ENCODE results near the gene C16orf74. TPM values are rescaled to one million over a fixed set of nuclear protein-coding genes. Genes with fewer than 3 reads are reported as not detected.

Gene C16orf74
- total RNA-seq, 4 donors from 2014 or later, result 0.27 to 7.0 TPM; not detected in 2

DNA sequence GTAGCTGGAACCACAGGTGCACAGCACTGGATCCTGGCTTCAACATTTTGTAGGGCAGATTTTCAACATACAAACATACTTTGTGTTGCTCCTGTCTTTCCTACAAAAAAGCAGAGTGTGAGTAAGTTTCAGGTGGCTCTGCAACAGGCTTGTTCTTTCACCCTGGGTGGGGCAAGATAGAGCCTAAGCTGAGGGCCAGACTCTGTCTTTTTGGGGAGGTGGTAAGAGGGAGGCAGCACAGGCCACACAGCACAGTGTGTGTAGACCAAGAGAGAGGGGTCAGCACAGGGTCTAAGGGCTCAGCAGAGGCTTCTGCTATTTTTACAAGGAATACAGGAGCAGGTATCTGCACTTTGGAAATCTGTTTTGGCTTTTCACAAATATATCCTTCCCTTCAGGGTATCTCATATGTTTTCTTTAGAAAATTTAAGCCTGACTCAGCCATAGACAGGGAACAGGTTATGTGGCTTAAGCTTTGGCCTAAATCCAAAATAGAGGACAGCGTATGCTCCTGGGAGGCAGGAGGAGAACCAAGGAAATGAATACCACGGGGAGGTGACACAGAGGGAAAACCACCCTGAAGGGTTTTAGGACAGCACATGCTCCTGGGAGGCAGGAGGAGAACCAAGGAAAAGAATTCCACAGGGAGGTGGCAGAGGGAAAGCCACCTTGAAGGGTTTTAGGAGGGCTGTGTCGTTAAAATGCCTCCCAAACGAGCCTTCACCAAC lies 26.9 kb upstream of the C16orf74 start:
- H3K27ac ChIP-seq, result no peak overlapping the region
- WGBS, 2 donors (ENCODE audit: low coverage in 1 of 2), result 64% methylated on average over 4 of the region's 4 CpGs; no CpG with 5 or more reads in 1 of the 2 donors
- in situ Hi-C loops (cut with MboI; ENCODE audit: low pct_ligation_motif_present in 1 of 4, low pct_unique_long_range_greater_than_20kb in 1 of 4, low sequenced_read_pairs in 3 of 4) (no loop called here), intact Hi-C loops (cut with DNase I; ENCODE audit: low total_unique reads) (no loop called here)
- peaks cover 0 to 26% (median 11%) of the 10 kb centered on the region in 4 donors for H3K36me3 ChIP-seq
- H3K9me3 ChIP-seq, result no peaks in the 10 kb centered on the region
- TF ChIP-seq POLR2A (IDR thresholded peaks at IDR 0.05), result no peak
- no peak for TF ChIP-seq POLR2AphosphoS5 (IDR thresholded peaks at IDR 0.05)
- TF ChIP-seq EP300 (IDR thresholded peaks at IDR 0.05; ENCODE audit: low read depth), result no peak
- TF ChIP-seq, protein P1, sequence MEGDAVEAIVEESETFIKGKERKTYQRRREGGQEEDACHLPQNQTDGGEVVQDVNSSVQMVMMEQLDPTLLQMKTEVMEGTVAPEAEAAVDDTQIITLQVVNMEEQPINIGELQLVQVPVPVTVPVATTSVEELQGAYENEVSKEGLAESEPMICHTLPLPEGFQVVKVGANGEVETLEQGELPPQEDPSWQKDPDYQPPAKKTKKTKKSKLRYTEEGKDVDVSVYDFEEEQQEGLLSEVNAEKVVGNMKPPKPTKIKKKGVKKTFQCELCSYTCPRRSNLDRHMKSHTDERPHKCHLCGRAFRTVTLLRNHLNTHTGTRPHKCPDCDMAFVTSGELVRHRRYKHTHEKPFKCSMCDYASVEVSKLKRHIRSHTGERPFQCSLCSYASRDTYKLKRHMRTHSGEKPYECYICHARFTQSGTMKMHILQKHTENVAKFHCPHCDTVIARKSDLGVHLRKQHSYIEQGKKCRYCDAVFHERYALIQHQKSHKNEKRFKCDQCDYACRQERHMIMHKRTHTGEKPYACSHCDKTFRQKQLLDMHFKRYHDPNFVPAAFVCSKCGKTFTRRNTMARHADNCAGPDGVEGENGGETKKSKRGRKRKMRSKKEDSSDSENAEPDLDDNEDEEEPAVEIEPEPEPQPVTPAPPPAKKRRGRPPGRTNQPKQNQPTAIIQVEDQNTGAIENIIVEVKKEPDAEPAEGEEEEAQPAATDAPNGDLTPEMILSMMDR (IDR thresholded peaks at IDR 0.05), result no peak
- no peaks in the 10 kb centered on the region for H3K27me3 ChIP-seq
- H3K4me3 ChIP-seq, result no peak overlapping the region
- DNase-seq, result no peak
- H3K4me1 ChIP-seq, result peaks cover 0 to 9% (median 6%) of the 10 kb centered on the region in 4 donors

DNA sequence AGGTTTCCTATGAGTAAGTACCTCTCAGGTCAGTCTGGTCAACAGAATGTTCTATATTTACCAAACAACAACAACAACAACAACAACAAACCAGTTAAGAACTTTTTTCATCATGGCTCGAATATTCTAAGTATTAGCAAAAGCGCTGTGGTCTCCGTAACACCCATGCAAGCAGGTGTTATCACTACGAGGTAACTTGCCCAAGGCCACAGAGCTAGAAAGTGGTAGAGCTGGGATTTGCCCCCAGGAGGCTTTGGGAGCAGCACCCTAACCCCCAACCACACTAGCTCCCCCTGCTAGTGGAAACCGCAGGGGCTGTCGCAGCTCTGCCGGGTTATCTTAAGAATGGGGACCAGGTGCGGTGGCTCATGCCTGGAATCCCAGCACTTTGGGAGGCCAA lies 23.9 kb upstream of the C16orf74 start:
- H3K27ac ChIP-seq, result no peak overlapping the region
- H3K4me3 ChIP-seq, result no peak overlapping the region
- whole genome bisulfite sequencing, 2 donors (ENCODE audit: low coverage in 1 of 2), result 93 to 96% methylated on average over 4 to 8 of the region's 8 CpGs
- TF ChIP-seq POLR2A (IDR thresholded peaks at IDR 0.05) (no peak), POLR2AphosphoS5 (IDR thresholded peaks at IDR 0.05) (no peak), EP300 (IDR thresholded peaks at IDR 0.05; ENCODE audit: low read depth) (no peak)
- TF ChIP-seq, protein P1 (IDR thresholded peaks at IDR 0.05), result no peak
- in situ Hi-C loops (cut with MboI; ENCODE audit: low pct_ligation_motif_present in 1 of 4, low pct_unique_long_range_greater_than_20kb in 1 of 4, low sequenced_read_pairs in 3 of 4), result no loop called here
- H3K36me3 ChIP-seq, result peaks cover 0 to 16% (median 7%) of the 10 kb centered on the region in 4 donors
- H3K9me3 ChIP-seq, result no peaks in the 10 kb centered on the region
- H3K4me1 ChIP-seq, result no peaks in the 10 kb centered on the region
- intact Hi-C loops (cut with DNase I; ENCODE audit: low total_unique reads), result no loop called here
- no peak for DNase-seq
- H3K27me3 ChIP-seq, result no peaks in the 10 kb centered on the region

DNA sequence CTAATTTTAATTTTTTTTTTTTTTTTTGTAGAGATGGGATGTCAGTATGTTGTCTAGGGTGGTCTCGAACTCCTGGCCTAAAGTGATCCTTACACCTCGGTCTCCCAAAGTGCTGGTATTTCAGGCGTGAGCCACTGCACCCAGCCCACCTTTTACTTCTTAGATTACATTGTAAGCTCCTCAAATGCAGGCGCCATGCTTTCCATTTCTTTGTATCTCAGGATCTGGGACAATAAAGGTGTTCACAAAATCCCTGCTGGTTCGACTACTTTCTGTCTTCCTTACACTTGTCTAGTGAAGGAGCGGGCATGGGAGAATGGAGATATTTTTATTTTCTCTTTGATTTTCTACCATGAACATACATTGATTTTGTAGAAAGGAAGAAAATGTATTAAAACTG lies 23.2 kb upstream of the C16orf74 start:
- in situ Hi-C loops (cut with MboI; ENCODE audit: low pct_ligation_motif_present in 1 of 4, low pct_unique_long_range_greater_than_20kb in 1 of 4, low sequenced_read_pairs in 3 of 4), result no loop called here
- TF ChIP-seq POLR2A (IDR thresholded peaks at IDR 0.05) (no peak), POLR2AphosphoS5 (IDR thresholded peaks at IDR 0.05) (no peak), EP300 (IDR thresholded peaks at IDR 0.05; ENCODE audit: low read depth) (no peak)
- TF ChIP-seq, protein P1 (IDR thresholded peaks at IDR 0.05), result no peak
- no peak for DNase-seq
- Histone ChIP-seq H3K27ac (no peak overlapping the region), H3K27me3 (no peaks in the 10 kb centered on the region), H3K36me3 (peaks cover 0 to 10% (median 4%) of the 10 kb centered on the region in 4 donors), H3K4me3 (no peak overlapping the region), H3K4me1 (no peaks in the 10 kb centered on the region), H3K9me3 (no peaks in the 10 kb centered on the region)
- intact Hi-C loops (cut with DNase I; ENCODE audit: low total_unique reads), result no loop called here
- WGBS, 2 donors (ENCODE audit: low coverage in 1 of 2), result 76 to 82% methylated on average over 6 of the region's 6 CpGs

DNA sequence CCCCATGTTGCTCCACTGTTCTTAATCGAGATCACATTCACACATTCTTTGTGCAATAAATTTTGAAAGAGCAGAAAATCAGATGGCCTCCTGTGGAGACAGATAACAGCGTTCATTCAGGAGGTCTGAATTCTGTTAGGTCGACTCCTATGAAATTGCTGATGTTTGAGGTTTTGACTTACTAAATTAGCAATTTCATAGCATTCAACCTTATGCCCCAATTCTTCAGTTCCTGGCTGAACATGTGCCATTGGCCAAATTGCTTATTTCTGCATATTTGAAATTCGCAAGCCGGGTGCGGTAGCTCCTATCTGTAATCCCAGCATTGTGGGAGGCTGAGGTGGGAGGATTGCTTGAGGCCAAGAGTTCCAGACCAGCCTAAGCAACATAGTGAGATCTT lies 22.1 kb upstream of the C16orf74 start:
- WGBS, 2 donors (ENCODE audit: low coverage in 1 of 2), result 82 to 92% methylated on average over 2 to 6 of the region's 6 CpGs
- Histone ChIP-seq H3K4me3 (no peak overlapping the region), H3K4me1 (no peaks in the 10 kb centered on the region), H3K36me3 (no peaks in the 10 kb centered on the region), H3K9me3 (no peaks in the 10 kb centered on the region), H3K27me3 (no peaks in the 10 kb centered on the region), H3K27ac (no peak overlapping the region)
- no peak for DNase-seq
- in situ Hi-C loops (cut with MboI; ENCODE audit: low pct_ligation_motif_present in 1 of 4, low pct_unique_long_range_greater_than_20kb in 1 of 4, low sequenced_read_pairs in 3 of 4), result no loop called here
- intact Hi-C loops (cut with DNase I; ENCODE audit: low total_unique reads), result no loop called here
- TF ChIP-seq POLR2AphosphoS5 (IDR thresholded peaks at IDR 0.05), result no peak
- TF ChIP-seq EP300 (IDR thresholded peaks at IDR 0.05; ENCODE audit: low read depth), result no peak

Measured in transverse colon (tissue), 4 donors.